ENCODE data around the gene PLEKHA7. TPM values are rescaled to one million over a fixed set of nuclear protein-coding genes. Genes with fewer than 3 reads are reported as not detected.
"Not testable (repeated sequence)": the region's sequence is repeated elsewhere in the genome, so short reads cannot be mapped to it uniquely, and the experiment has no call there.

The PLEKHA7 gene
- total and polyA plus RNA-seq, 2 of the 4 experiments (the other 2 are of a cell fraction) = 0.12 TPM; not detected in 1

DNA sequence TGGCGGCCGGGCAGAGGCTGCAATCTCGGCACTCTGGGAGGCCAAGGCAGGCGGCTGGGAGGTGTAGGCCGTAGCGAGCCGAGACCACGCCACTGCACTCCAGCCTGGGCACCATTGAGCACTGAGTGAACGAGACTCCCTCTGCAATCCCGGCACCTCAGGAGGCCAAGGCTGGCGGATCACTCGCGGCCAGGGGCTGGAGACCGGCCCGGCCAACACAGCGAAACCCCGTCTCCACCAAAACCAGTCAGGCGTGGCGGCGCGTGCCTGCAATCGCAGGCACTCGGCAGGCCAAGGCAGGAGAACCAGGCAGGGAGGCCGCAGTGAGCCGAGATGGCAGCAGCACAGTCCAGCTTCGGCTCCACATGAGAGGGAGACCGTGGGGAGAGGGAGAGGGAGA, 36.9 kb upstream of the PLEKHA7 start:
- H3K36me3 ChIP-seq (ENCODE audit: control insufficient read depth, insufficient read depth, low read length); H4K5ac ChIP-seq (ENCODE audit: low read depth, low read length); CTCF ChIA-PET; H3K27ac ChIP-seq (ENCODE audit: insufficient read depth, low read length); H2BK15ac ChIP-seq (ENCODE audit: low read depth, low read length); H2AFZ ChIP-seq (replicated peaks; ENCODE audit: low read length, poor library complexity); BruUV-seq (replicated peaks); H2BK120ac ChIP-seq (ENCODE audit: low read depth, low read length); H3K79me1 ChIP-seq (ENCODE audit: low read depth in 1 of 2, low read length in 2 of 2); H2AK9ac ChIP-seq (replicated peaks; ENCODE audit: low read depth, low read length, poor library complexity); H3K4me1 ChIP-seq (ENCODE audit: control insufficient read depth, insufficient read depth, low read length); in situ Hi-C loops (cut with MboI; ENCODE audit: low sequenced_read_pairs); H2BK5ac ChIP-seq (ENCODE audit: low read depth, low read length, poor library complexity, severe bottlenecking); H3K4me2 ChIP-seq (ENCODE audit: low read depth, low read length); H3K14ac ChIP-seq (replicated peaks; ENCODE audit: low read depth, low read length); H3K23ac ChIP-seq (ENCODE audit: low read depth, low read length); H3K4ac ChIP-seq (ENCODE audit: low read depth, low read length); H2AK5ac ChIP-seq (ENCODE audit: low read depth, low read length); ATAC-seq (ENCODE audit: low read depth); H3K27me3 ChIP-seq (ENCODE audit: control insufficient read depth, insufficient read depth, low read length); H4K91ac ChIP-seq (ENCODE audit: insufficient read depth, low read depth, low read length); POLR2A ChIA-PET (ENCODE audit: unreplicated experiment); H3K56ac ChIP-seq (ENCODE audit: extremely low read depth, insufficient read depth, low read length); H3K9ac ChIP-seq (ENCODE audit: low read depth, low read length); H3K9me3 ChIP-seq (ENCODE audit: control insufficient read depth, insufficient read depth, low read length); H2BK20ac ChIP-seq (ENCODE audit: low read depth, low read length); dilution Hi-C loops (cut with HindIII; ENCODE audit: low sequenced_read_pairs, unreplicated experiment); intact Hi-C loops (cut with micrococcal nuclease); DNase-seq; H4K20me1 ChIP-seq (ENCODE audit: insufficient read depth, low read length); H3K18ac ChIP-seq (ENCODE audit: low read depth, low read length); H3K9me1 ChIP-seq (ENCODE audit: insufficient read depth, low read length); H3K4me3 ChIP-seq (ENCODE audit: insufficient read depth, low read depth, low read length); H4K8ac ChIP-seq (ENCODE audit: low read depth in 2 of 2, low read length in 2 of 2): not testable (repeated sequence)
- no CpG with 5 or more reads among the region's 27 CpGs for WGBS, 2 experiments (ENCODE audit: extremely low coverage in 2 of 2, insufficient read length in 1 of 2)

- no CpG with 5 or more reads among the region's 4 CpGs for WGBS, 2 experiments (ENCODE audit: extremely low coverage in 2 of 2, insufficient read length in 1 of 2)
- H3K4me1 ChIP-seq (ENCODE audit: control insufficient read depth, insufficient read depth, low read length); H3K4ac ChIP-seq (ENCODE audit: low read depth, low read length); ATAC-seq (ENCODE audit: low read depth); H3K27ac ChIP-seq (ENCODE audit: insufficient read depth, low read length); H4K91ac ChIP-seq (ENCODE audit: insufficient read depth, low read depth, low read length); POLR2A ChIA-PET (ENCODE audit: unreplicated experiment); H3K36me3 ChIP-seq (ENCODE audit: control insufficient read depth, insufficient read depth, low read length); H2BK20ac ChIP-seq (ENCODE audit: low read depth, low read length); intact Hi-C loops (cut with micrococcal nuclease); H2BK5ac ChIP-seq (ENCODE audit: low read depth, low read length, poor library complexity, severe bottlenecking); H2AK9ac ChIP-seq (replicated peaks; ENCODE audit: low read depth, low read length, poor library complexity); H2BK15ac ChIP-seq (ENCODE audit: low read depth, low read length); H3K4me3 ChIP-seq (ENCODE audit: insufficient read depth, low read depth, low read length); CTCF ChIA-PET; H2BK120ac ChIP-seq (ENCODE audit: low read depth, low read length); H4K8ac ChIP-seq (ENCODE audit: low read depth in 2 of 2, low read length in 2 of 2); in situ Hi-C loops (cut with MboI; ENCODE audit: low sequenced_read_pairs); H2AFZ ChIP-seq (replicated peaks; ENCODE audit: low read length, poor library complexity); H2AK5ac ChIP-seq (ENCODE audit: low read depth, low read length); H3K9me3 ChIP-seq (ENCODE audit: control insufficient read depth, insufficient read depth, low read length); H3K27me3 ChIP-seq (ENCODE audit: control insufficient read depth, insufficient read depth, low read length); H3K23ac ChIP-seq (ENCODE audit: low read depth, low read length); H3K9ac ChIP-seq (ENCODE audit: low read depth, low read length); BruUV-seq (replicated peaks); H3K4me2 ChIP-seq (ENCODE audit: low read depth, low read length); H3K14ac ChIP-seq (replicated peaks; ENCODE audit: low read depth, low read length); dilution Hi-C loops (cut with HindIII; ENCODE audit: low sequenced_read_pairs, unreplicated experiment); DNase-seq; H3K56ac ChIP-seq (ENCODE audit: extremely low read depth, insufficient read depth, low read length); H3K79me1 ChIP-seq (ENCODE audit: low read depth in 1 of 2, low read length in 2 of 2); H4K20me1 ChIP-seq (ENCODE audit: insufficient read depth, low read length); H3K9me1 ChIP-seq (ENCODE audit: insufficient read depth, low read length); H4K5ac ChIP-seq (ENCODE audit: low read depth, low read length); H3K18ac ChIP-seq (ENCODE audit: low read depth, low read length): not testable (repeated sequence)
Measured at GRCh38 chr11:17048491-17048890, 34.3 kb upstream of the PLEKHA7 start.
